Occipital lobe (tissue), 3 donors: Measurements from ENCODE around the gene RPRD1B. TPM values are rescaled to one million over a fixed set of nuclear protein-coding genes. Genes with fewer than 3 reads are reported as not detected.

Source experiments
- DNase-seq: peaks from one replicate; lab custom pipeline; 2025; lab: John Stamatoyannopoulos, UW
- small RNA-seq: library from RNA; depleted of rRNA; stranded (forward); fragments of <200 nt; gene quantifications from one replicate; pipeline ENCODE3, GENCODE V24; 2014
- total RNA-seq: library from RNA; depleted of rRNA; stranded (reverse); fragments of >200 nt; gene quantifications from one replicate; pipeline ENCODE4 v1.2.3, GENCODE V29; 2014

Gene RPRD1B
- total RNA-seq, 1 donor from 2014 or later, result 34.3 TPM

DNA sequence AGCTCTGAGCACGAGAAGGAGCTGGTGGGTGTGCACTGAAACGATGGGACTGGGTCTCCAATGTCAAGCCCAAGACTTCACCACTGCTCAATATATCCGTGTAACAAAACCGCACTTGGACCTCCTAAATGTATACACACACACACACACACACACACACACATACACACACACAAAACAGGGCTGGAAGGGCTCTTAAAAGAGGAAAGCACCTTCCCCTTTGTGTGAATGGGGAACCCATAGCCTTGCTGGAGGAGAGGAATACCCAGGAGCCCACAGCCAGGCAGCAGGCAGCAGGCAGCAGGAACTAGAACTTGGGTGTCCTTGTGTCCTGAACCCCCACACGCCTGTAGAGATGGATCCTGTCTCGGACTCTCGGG lies 101.7 kb downstream of the RPRD1B start:
- no peak for DNase-seq

DNA sequence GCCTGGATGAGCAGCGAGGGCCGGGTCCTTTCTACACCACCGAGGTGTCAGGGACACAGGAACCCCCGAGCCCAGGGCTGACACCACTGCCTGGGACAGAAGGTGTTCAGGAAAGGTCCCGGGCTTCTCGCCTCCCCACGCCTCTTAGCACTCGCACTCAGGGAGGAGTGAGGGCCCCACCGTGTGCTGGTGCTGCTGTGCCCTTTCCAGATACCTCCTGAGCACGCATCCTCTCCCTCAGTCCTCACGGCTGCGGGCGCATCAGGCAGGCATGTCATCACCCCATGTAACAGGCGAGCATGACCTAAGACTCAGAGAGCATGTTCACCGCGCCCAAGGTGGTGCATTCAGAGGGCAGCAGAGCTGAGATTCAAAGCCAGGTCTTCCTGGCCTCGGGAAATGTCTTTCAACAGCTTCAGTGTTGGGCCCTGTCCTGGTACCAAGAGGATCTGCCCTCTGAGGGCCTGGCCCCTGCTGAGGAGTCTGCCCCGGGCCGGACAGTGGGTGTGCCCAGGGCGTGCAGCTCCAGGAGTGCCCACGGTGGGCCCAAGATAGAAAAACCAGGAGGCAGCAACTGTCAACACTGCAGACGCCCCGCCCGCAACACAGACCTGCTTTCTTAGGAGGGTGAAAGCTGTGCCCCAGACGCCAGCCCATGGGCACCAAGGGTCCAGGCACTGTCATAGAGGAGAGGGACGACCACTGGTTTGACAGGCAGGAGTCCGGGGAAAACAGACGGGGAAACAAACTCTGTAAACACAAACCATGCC lies 102.3 kb downstream of the RPRD1B start:
- no peak for DNase-seq

GRCh38 chr20:38136421-38137245 lies 103.1 kb downstream of the RPRD1B start:
- DNase-seq, result no peak

DNA sequence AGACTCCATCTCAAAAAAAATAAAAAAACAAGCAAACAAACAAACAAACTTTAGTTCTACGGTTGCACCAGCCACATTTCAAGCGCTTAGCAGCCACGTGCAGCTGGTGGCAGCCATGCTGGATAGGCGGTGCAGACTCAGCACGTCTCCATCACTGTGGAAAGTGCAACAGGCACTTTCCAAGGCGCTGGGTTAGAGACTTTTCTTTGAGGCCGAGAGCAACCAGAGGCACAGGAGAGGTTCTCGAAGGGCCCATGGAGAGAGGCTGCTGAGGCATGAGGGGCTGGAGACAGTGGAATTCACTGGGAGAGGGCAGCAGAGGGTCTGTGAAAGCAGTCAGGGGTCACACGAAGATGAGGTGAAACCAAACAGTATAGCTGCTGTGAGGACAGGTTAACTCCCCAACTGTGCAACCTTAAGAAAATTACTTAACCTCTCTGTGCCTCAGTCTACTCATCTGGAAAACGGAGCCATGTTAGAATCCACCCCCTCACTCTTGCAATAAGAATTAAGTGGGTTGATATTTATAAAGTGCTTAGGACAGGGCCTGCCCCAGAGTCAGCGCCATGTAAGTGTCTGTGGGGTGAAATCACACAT lies 104.0 kb downstream of the RPRD1B start:
- DNase-seq, result no peak

DNA sequence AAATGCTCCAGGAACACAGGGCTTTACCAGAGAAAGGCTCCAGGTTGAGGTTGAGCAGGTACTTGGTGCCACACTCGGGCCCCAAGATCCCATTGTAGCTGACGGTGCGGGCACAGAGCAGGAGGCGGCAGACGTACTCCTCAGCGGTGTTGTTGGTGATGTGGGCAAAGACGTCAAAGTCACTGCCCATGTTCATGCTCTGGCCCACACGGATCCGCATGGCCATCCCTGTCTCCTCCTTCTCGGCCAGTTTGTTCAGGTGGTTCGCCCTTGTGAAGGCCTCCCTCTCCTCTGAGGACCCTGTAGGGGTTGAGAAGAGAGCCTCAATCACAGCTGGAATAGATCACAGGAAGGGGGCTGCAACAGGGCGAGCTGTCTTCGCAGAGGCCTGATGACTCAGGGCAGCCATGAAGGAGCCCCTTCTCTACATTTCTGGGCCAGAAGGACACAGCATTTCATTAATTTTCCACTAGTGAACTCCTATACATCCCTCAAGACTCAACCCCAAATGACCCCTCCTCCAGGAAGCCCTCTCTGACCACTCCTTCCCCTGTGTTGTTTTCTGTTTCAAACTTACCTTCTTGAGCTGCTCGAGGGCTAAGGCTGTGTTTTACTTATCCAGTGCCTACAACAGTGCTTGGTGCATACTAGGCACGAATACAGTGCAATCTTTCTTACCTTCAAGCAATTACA lies 104.7 kb downstream of the RPRD1B start:
- DNase-seq, result no peak

GRCh38 chr20:38139156-38139912 lies 105.8 kb downstream of the RPRD1B start:
- DNase-seq, result no peak

- no peak for DNase-seq
These were observed 106.6 kb downstream of the RPRD1B start for GRCh38 chr20:38139977-38140753.

DNA sequence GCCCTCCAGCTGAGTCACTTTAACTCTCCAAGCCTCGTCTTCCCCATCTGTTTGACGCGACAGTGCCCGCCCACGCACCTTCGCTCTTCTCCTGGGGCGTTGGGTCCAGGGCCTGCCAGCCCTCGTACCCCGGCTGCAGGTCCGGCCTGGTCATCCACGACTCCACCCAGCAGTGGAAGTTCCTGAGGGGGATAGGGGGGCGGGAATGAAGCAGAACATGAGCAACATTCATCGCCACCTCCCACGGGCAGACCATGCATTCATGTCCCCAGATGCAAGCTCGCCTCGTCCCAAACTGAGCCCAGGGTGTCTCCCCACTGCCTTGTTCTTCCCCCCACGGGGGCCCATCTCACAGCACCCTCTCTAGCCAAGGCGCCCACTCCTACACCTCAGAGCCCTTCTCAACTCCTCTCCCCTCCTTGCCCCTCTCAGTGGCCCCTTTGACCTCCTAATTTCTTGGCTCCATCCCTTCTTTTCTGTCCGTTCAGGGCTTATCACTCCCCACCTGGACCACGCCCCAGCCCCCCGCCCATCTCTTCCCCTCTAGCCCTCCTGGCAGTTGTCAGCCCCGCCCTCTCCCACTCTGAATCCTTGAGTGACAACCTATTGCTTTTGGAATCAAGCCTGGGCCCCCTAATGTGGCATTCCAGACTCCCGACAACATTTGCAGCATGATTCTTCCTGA lies 107.8 kb downstream of the RPRD1B start:
- DNase-seq, result no peak

Small RNAs within 50 kb of the gene (small RNA-seq; reads per million reads assigned to genes)
- not detected for gene RN7SL237P

Other genes with a start within 250 kb of the RPRD1B start
- gene VSTM2L, start 130.6 kb upstream of the RPRD1B start, total RNA-seq, result 39.6 TPM
- 28.1 TPM for gene TTI1, start 290 bp upstream of the RPRD1B start, total RNA-seq
- gene TGM2, start 131.5 kb downstream of the RPRD1B start, total RNA-seq, result 3.7 TPM
- gene KIAA1755, start 227.0 kb downstream of the RPRD1B start, total RNA-seq, result 0.94 TPM